Suprapubic skin (tissue), 3 donors: ENCODE results near the gene ARHGEF7.

Experiments
- POLR2A ChIP-seq, 2 donors: fragments of 450-650 bp; IDR thresholded peaks; one replicate each; pipeline ENCODE4 v1.6.1; 2017; ENCODE audit warnings: antibody characterized with exemption in 2 of 2, mild to moderate bottlenecking in 2 of 2, moderate library complexity in 2 of 2
- TF ChIP-seq, protein P1 (sequence below), 2 donors: fragments of 200-600 bp in 1 of 2; fragments of 450-650 bp in 1 of 2; sonication (generic) in 1 of 2; IDR thresholded peaks; one replicate each; pipeline ENCODE4 v1.5.1; 2016 to 2019; ENCODE audit warnings: antibody characterized with exemption in 2 of 2, mild to moderate bottlenecking in 1 of 2, moderate library complexity in 1 of 2

DNA sequence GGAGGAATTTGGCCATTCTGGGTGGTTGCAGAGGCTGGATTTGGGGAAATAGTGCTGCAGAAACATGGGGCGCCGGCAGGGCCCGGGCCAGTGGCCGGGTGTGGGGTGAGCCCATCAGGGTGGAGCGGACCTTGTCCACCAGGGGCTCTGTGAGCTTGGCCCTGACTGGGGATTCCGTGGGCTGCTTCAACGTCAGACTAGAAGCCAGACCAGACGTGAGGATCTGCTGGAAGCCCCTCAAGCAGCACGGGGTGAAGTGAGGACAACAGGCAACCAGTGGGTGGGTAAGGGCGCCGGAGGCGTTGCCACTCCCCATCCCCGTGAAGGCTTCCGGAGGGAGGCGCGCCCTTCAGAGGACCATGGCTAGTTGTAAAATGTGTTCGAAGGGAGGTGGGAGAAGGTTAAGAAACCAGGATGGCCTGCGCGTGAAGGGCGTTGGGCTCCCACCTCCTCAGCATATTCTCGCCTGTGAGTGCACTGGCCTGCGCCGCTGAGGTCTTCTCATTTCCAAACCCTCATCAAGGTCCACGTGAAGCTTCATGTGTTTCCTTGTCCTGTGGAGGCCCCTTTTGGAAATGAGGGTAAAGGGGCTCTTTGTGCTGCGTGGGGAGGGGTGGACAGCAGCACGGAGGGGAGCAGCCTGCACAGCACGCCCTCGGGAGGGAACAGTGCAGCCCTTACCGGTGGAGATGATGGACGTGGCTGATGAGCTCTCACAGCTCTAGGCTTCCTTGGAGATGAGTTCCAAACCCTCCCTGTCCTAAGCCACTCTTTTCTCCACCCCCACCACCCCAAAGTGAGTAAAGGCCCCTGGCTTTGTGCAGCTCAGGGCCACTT lies 213.7 kb downstream of the ARHGEF7 start:
- TF ChIP-seq, protein P1, sequence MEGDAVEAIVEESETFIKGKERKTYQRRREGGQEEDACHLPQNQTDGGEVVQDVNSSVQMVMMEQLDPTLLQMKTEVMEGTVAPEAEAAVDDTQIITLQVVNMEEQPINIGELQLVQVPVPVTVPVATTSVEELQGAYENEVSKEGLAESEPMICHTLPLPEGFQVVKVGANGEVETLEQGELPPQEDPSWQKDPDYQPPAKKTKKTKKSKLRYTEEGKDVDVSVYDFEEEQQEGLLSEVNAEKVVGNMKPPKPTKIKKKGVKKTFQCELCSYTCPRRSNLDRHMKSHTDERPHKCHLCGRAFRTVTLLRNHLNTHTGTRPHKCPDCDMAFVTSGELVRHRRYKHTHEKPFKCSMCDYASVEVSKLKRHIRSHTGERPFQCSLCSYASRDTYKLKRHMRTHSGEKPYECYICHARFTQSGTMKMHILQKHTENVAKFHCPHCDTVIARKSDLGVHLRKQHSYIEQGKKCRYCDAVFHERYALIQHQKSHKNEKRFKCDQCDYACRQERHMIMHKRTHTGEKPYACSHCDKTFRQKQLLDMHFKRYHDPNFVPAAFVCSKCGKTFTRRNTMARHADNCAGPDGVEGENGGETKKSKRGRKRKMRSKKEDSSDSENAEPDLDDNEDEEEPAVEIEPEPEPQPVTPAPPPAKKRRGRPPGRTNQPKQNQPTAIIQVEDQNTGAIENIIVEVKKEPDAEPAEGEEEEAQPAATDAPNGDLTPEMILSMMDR (IDR thresholded peaks at IDR 0.05), result no peak
- no peak for TF ChIP-seq POLR2A (IDR thresholded peaks at IDR 0.05)
